ENCODE data around the gene TRPT1.
A peak's percentile ranks its signal among the peaks of the same experiment; 100 is the strongest.
"Not testable (repeated sequence)": the region's sequence is repeated elsewhere in the genome, so short reads cannot be mapped to it uniquely, and the experiment has no call there.

TRPT1 gene

GRCh38 chr11:64258356-64258755 is 32.4 kb upstream of the TRPT1 start:
- no peak for DNase-seq (ENCODE audit: low spot score)

GRCh38 chr11:64256300-64256699 is 30.3 kb upstream of the TRPT1 start:
- no peak for DNase-seq (ENCODE audit: low spot score)

GRCh38 chr11:64255135-64256128 is 29.4 kb upstream of the TRPT1 start:
- DNase-seq (ENCODE audit: low spot score): no peak

- no peak for DNase-seq (ENCODE audit: low spot score)
These were observed 28.3 kb upstream of the TRPT1 start for GRCh38 chr11:64254326-64254725.

GRCh38 chr11:64253481-64253880 is 27.5 kb upstream of the TRPT1 start:
- no peak for DNase-seq (ENCODE audit: low spot score)

- DNase-seq (ENCODE audit: low spot score): no peak
These were observed 27.1 kb upstream of the TRPT1 start for GRCh38 chr11:64253043-64253442.

GRCh38 chr11:64252003-64252872 is 26.3 kb upstream of the TRPT1 start:
- no peak for DNase-seq (ENCODE audit: low spot score)

GRCh38 chr11:64251753-64252002 is 25.7 kb upstream of the TRPT1 start:
- no peak for DNase-seq (ENCODE audit: low spot score)

GRCh38 chr11:64251016-64251752 is 25.2 kb upstream of the TRPT1 start, which contains the start of gene PLCB3:
TSS of gene PLCB3 (plus strand) at chr11:64251530. CDS start at chr11:64251650, 120 bp downstream.
- peak; percentile 48 for DNase-seq (ENCODE audit: low spot score)

GRCh38 chr11:64250415-64251015 is 24.5 kb upstream of the TRPT1 start:
- DNase-seq (ENCODE audit: low spot score): no peak

GRCh38 chr11:64249563-64250414 is 23.8 kb upstream of the TRPT1 start:
- no peak for DNase-seq (ENCODE audit: low spot score)

- DNase-seq (ENCODE audit: low spot score): no peak
These were observed 23.1 kb upstream of the TRPT1 start for GRCh38 chr11:64249038-64249437.

- no peak for DNase-seq (ENCODE audit: low spot score)
These were observed 22.6 kb upstream of the TRPT1 start for GRCh38 chr11:64248578-64248977.

- no peak for DNase-seq (ENCODE audit: low spot score)
These were observed 21.9 kb upstream of the TRPT1 start for GRCh38 chr11:64247729-64248531.

GRCh38 chr11:64246871-64247728 is 21.1 kb upstream of the TRPT1 start, which contains the start of gene PPP1R14B:
TSS of gene PPP1R14B (minus strand) at chr11:64246943. CDS start at chr11:64246673, 270 bp downstream.
- DNase-seq (ENCODE audit: low spot score): peak; percentile 76

- DNase-seq (ENCODE audit: low spot score): not testable (repeated sequence)
These were observed 20.6 kb upstream of the TRPT1 start for GRCh38 chr11:64246621-64246870.

- DNase-seq (ENCODE audit: low spot score): peak; percentile 74
These were observed 20.0 kb upstream of the TRPT1 start for GRCh38 chr11:64245797-64246620.

- DNase-seq (ENCODE audit: low spot score): peak; percentile 43
These were observed 19.4 kb upstream of the TRPT1 start for GRCh38 chr11:64245401-64245796.

Data from CD4-positive, alpha-beta T cell treated with Interleukin-6 at 100 ng/mL for 8 hours (primary cell).